Stimulated activated naive CD4-positive, alpha-beta T cell (primary cell): ENCODE data around the gene MYO1C.

ENCODE experiments used
- DNase-seq, 6 experiments: peaks; one replicate each; lab custom pipeline; 2025; lab: John Stamatoyannopoulos, UW

Gene MYO1C

DNA sequence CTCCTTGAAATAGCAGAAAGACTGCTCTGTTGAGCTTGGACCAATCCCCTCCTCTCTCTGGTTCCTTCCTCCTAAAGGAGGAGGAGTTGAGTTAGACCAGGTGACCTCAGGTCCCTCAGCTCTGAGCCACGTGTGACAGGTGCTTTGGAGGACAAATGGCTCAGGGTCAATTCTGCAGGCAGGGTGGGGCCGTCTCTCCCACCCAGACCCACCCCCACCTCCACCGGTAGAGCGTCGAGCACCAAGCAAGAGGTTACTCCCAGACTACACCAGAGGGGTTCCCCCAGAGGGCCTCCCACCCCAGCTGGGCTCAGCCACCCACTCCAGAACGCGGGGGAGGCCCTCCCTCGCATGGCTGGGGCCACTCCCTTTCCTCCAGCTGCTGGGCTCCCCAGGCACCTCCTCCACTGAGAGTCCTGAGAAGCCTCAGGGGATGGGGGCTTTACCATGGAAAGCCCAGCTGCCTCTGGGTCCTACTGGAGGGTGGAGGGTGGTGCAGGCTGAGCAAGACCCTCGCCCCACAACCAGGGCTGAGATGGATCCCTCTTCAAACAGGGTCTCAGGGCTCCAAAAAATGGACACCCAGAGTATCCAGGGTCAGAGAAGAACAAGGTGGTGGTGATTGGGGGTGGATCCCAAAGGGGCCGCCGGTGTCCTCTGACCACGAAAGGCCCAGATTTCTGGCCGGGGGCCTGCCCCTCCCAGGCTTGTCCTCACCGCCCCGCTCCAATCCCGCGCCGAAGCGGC, 7.6 kb downstream of the MYO1C start:
- DNase-seq, result peak; percentile 27 to 63 (median 48)

GRCh38 chr17:1484060-1484535, 8.4 kb downstream of the MYO1C start:
- DNase-seq, result no peak

DNA sequence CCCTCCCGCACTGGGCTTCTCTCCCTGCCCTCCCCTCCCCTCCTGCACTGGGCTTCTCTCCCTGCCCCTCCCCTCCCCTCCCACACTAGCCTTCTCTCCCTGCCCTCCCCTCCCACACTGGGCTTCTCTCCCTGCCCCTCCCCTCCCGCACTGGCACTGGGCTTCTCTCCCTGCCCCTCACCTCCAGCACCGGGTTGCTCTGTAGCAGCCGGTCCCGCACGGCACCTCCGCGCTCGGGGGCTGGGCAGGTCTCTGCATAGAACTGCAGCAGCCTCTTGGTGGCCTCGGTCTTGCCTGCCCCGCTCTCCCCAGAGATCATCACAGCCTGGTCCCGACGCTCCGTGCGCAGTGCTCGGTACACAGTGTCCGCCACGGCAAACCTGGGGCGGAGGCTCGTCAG, 9.8 kb downstream of the MYO1C start:
- DNase-seq, result no peak

DNA sequence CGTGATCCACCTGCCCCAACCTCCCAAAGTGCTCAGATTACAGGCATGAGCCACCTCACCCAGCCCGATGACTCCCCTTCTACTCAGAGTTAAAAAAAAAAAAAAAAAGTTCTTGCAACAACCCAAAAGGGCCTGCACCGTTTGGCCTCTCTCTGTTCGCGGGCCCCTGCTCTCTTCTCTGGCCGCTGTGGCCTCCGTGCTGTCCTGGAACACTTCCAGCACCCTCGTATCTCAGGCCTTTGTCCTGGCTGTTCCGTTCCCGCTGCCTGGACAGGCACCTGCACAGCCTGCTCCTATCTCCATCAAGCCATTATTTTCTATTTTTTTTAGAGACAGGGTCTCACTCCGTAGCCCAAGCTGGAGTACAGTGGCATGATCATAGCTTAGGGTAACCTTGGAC, 10.8 kb downstream of the MYO1C start:
- DNase-seq, result no peak

DNA sequence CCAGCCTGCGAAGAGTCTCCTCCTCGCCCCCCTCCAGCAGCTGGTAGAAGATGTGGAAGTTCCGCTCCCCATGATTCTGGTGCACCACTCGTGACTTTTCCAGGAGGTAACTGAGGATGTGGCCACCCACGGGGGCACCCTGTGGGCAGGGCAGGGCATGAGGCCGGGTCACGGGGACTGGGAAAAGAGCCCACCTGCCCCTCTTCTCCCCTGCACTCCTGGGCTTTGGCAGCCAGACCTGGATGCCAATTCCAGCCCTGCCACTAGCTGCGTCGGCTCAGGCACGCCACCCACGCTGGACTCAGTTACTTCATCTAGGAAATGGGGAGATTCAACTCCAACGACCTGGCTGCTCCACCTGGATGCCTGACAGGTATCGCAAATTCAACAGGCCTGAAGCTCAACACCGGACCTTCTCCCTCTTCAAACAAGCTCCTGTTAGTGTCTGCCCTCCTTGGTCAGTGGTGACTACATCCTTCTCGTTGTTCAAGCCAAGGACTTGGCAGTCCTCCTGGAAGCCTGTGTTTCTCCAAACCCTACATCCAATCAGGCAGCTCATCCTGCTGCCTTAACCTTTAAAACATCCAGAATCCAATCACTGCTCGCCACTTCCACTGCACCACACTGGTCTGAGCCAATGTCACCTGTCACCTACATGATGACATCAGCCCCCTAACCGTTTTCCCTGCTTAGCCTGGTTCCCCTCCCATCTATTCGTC, 11.6 kb downstream of the MYO1C start:
- DNase-seq, result no peak

DNA sequence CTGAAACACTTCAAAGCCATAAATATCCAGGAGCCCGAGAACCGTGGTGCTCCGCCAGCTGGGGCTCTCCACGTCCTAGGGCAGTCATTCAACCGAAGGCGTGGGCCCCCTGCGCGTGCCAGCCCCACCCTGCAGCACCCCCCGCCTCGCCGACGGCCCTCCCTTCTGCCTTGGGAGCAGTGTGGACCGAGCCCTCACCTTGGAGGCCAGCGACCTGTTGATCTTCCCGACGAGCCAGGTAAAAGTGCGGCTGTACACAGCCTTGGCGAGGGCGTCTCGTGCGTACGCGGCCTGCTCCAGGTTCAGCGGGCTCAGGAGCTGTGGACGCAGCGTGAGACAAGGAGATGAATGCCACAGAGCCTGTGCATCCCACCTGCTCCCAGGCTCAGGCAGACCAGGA, 14.1 kb downstream of the MYO1C start:
- DNase-seq, result no peak

DNA sequence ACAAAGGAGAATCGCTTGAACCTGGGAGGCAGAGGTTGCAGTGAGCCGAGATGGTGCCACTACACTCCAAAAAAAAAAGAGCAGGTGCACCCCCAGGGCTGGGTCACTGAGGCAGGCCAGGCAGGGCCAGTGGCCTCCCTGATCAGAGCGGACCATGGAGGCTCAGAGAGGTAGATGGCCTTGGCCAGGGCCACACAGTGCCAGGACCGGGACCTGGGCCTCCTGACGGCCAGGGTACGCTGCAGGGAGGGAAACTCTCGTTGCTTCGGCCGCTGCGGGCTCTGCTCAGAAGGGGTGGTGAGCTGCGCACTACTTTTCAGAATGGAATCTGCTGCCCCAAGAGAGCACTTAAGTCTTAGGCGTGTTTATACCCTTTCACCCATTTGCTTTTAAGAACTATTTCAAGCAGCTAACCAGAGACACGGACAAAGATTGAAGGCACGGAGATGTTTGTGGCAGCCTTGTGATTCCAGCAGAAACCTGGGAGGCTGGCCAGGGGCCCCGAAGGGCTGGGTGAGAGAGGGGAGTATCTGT, 17.1 kb downstream of the MYO1C start:
- DNase-seq, result no peak

DNA sequence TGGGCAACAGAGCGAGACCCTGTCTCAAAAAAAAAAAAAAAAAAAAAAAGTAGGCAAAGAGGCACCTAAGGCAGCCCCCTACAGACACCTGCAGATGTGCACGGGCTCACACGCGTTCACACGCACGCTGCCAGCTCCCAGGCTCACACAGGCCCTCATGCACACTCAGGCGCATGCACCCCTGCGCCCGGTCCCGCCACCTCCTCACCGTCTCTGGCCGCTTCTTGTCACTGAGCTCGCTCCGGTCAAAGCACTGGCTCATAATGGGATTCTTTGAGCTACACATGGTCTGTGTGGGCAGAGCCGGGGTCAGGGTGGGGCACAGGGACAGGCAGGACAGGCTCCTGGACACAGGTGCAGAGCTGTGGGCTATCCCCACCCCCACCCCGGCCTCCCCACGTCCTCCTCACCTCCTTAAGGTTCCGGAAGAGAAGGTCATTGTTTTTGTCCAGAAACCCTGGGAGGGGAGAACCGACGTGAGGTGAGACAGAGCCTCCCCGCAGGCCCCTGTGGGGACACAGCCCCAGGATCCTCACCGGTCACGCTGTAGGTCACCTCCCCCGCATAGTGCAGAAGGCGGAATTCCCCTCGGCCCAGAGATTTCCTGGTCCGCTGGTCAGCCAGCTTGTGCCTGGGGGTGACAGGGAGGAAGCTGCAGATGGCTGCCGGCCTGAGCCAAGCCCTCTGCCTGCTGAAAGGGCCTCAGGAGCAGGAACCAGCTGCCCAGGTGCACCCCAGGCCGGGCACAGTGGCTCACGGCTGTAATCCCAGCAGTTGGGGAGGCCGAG, 17.9 kb downstream of the MYO1C start:
- DNase-seq, result no peak

GRCh38 chr17:1473841-1474240, 18.6 kb downstream of the MYO1C start:
- peak in 5 of 6 experiments; percentile 11 to 53 (median 24) for DNase-seq

- DNase-seq, result peak in 2 of 6 experiments; percentile 31 to 32
These were observed 19.3 kb downstream of the MYO1C start for GRCh38 chr17:1473170-1473569.

DNA sequence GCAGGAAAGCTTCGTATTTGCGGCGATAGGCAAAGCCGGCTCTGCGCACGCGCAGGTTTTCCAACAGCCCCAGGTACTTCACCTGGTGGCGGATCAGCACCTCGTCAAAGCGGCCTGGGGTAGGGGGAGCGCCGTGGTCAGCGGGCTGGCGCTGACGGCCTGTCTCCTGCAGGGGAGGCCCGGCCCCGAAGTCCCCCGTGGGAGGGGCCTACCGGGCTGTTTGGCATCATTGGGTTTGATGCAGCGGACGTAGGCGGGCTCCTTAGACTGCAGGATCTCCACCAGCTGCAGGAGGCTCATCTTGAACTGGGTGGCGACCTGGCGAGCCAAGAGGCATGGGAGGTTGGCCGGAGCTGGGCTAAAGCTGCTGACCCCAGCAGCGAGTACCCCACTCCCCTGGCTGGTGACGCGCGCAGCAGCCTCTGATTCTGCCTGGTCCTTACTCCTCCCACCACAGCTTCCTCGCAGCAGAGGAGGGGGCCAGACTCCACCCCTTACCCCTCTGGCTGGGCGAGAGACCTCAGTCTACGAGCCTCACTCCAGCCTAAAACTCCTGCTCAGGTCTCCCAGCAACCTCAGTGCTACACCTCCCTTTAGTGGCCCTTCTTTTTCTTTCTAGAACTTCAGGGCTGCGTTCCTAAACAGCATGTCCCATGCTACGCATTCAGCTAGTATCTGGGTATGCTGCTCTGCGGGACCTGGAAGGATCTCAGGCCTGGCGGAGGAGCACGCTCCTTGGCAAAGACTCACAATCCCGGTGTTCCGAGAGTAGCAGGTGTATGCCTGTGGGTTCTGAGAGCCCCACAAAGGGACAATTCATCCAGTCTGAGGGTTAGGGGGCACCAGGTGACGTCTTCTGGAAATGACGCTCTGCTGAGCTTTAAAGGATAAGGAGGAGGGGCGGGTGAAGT, 20.3 kb downstream of the MYO1C start:
- DNase-seq, result no peak

DNA sequence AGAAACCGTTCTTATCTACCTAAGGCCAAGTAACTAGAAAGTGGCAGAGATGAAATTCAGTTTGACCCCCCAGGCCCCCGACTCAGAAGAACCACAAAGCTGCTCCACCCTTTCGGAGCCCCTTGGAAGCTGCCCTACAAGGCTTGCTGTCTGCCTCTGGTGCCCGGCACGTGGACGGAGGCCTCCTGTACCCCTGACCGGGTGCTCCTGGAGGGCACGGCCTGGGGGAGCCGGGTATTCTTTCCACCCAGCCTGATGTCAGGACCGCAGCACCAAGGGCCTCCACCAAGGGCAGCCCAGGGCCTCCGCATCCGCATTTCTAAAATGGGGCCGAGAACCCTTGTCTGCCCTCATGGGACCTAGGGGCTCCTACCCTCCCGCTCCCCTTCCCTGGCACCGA, 21.0 kb downstream of the MYO1C start:
- DNase-seq, result no peak

DNA sequence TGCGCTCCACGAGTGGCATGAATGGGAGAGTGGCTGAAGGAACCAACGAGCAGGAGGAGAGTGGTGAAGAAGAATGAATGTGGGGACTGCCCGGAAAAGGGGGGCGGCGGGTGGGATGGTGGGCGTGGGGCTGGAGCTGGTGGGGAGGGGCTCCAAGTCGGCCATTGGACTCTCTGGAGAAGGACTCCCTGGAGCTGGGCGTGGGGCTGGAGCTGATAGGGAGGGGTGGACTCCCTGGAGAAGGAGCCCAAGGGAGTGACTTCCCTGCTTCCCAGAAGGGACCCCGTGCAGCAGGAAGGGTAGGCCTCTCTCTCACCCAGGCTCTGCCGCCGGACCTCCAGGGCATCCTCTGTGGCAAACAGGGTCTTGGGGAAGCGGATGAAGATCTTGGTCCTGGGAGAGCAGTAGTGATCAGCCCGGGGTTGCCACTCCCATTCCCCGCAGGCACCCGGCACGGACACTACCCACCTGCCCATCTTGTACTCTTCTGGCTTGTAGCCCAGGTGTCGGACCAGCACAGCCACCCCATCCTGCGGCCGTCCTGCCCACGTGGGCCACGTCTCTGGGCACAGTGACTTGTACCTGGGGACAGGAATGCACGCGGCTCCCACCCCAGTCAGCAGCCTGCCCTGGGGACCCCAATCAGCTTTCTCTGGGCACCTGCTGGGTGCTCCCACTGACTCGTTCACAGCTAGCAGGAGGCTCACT, 21.6 kb downstream of the MYO1C start:
- no peak for DNase-seq

GRCh38 chr17:1470071-1470754, 22.3 kb downstream of the MYO1C start:
- DNase-seq, result no peak

DNA sequence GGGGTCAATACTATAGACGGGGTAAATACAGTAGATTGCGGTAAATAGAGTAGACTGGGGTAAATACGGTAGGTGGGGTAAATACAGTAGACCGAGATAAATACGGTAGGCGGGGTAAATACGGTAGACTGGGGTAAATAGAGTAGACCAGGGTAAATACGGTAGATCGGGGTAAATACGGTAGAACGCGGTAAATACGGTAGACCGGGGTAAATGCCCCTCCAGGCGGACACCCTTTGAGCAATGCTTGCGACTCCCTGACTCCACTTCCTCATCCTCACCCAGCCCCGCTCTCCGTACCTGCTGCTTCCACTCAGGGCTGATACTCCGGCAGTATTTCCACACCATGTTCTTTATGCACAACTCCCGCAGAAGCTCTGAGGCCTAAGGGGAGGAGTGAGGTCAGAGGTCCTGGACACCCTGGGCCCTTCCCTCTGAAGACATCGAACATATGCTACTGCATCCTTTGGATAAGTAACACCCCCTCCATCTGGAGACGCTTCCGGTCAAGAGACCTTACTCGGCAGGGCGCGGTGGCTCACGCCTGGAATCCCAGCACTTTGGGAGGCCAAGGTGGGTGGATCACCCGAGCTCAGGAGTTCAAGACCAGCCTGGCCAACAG, 23.1 kb downstream of the MYO1C start:
- DNase-seq, result no peak

DNA sequence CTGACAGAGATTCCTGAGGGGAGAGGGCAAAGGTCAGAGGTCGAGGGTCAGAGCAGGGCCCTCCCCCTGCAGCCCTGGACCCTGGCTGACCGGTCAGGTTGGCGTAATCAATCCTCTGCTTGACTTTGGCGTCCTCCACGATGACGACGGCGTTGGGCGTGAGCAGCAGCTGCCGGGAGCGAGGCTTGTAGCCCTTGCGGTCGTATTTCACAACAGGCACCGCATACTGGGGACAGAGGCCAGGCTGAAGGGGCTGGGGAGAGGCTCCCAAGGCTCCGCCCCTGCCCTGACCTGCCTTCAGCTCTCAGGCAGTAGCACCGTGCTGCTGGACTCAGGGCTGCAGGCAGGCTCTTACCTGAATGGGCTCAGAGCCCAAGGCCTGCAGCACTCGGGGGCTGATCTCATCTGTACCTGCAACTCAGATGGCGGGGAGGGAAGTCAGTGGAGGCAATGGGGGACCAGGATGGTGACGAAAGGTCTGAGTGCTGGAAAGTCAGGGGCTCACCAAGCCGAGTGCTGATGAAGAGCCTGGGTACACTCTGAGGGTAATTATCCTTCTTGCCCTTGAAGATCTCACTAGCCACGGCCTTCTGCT, 24.5 kb downstream of the MYO1C start:
- no peak for DNase-seq

DNA sequence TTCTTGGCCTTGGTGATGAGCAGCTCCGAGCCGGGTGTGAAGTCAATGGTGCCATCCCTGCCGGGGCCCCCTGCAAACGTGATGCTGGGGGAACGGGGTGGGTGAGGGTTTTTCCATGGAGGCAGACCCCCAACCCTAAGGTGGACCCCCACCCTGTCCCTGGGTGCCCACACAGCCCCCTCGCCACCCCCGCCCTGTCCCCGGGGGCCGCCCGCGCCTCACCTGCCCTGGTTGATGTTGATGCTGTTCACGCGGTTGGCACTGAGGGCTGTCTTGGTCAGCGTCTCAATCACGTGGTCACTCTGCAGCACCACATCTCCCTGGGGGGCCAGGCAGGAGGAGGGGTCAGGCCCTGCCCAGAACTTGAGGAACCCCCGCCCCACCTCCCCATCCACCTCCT, 25.2 kb downstream of the MYO1C start:
- DNase-seq, result no peak

- no peak for DNase-seq
These were observed 28.3 kb downstream of the MYO1C start for GRCh38 chr17:1464186-1464585.
